ENCODE results near the gene FOXP1. TPM values are rescaled to one million over a fixed set of nuclear protein-coding genes. Genes with fewer than 3 reads are reported as not detected.

The FOXP1 gene
- total RNA-seq, 4 donors from 2014 or later: 54.2 to 152 (median 129) TPM

DNA sequence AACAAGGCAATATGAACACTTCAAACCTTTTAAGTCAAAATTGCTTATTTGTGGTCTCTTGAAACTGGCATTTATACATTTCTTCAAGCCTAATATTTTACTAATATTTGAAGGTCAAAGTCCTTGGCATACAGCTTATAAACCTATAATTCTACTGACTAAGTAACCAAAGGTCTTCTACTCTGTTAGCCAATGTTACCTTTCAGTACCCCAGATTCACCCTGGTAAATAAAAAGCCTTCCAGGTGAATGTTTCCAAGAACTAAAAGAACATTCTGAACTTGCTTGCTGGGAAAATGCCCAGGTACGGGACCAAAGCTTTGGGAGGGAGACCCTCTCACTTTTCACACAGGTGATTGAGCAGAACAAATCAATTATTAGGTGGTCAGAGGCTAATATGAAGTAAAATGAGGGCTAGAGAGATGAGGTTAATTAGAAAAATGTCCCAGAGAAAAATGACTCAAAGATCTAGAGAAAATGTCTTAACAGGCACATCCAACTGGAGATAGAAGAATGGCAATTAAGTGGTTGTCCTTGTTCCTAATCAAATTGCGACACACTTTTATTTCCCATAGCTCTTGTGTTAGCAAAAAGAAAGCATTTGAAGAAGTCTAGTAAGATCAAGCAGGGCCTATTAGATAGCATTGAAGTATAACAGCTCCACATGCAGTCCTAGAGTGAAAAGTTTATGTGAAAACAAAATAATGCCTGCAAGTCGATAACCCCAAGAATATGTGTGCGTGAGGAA lies 232.0 kb downstream of the FOXP1 start:
- Histone ChIP-seq H3K9me3 (no peaks in the 10 kb centered on the region), H3K36me3 (no peaks in the 10 kb centered on the region), H3K27ac (no peak overlapping the region), H3K27me3 (no peaks in the 10 kb centered on the region), H3K4me1 (no peaks in the 10 kb centered on the region), H3K4me3 (no peak overlapping the region)
- no peak for TF ChIP-seq CTCF (IDR thresholded peaks at IDR 0.05)
- no peak for TF ChIP-seq POLR2A (IDR thresholded peaks at IDR 0.05)
- intact Hi-C loops (cut with DNase I; ENCODE audit: low total_unique reads): no loop called here
- DNase-seq: no peak

DNA sequence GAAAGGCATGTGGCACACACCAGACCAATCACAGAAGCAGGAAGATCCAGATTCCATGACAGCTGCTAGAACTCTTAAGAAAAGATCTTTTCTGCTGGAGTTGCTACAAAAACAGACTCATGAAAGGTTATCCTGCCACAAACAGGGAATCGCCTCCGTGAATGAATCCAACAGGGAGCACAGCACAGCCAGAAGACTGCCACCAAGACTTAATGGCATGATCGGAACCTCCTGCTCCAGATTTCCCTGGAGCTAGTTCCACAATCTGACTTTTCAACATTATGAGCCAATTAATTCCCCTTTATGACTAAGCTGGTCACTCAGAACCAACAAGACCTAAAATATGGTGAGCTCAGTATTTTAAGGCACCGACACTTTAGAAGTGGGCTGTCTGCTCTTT lies 232.5 kb downstream of the FOXP1 start:
- Histone ChIP-seq H3K4me3 (no peak overlapping the region), H3K9me3 (no peaks in the 10 kb centered on the region), H3K4me1 (no peaks in the 10 kb centered on the region), H3K27ac (no peak overlapping the region), H3K36me3 (no peaks in the 10 kb centered on the region), H3K27me3 (no peaks in the 10 kb centered on the region)
- intact Hi-C loops (cut with DNase I; ENCODE audit: low total_unique reads): no loop called here
- DNase-seq: no peak
- TF ChIP-seq CTCF (IDR thresholded peaks at IDR 0.05) (no peak), POLR2A (IDR thresholded peaks at IDR 0.05) (no peak)

DNA sequence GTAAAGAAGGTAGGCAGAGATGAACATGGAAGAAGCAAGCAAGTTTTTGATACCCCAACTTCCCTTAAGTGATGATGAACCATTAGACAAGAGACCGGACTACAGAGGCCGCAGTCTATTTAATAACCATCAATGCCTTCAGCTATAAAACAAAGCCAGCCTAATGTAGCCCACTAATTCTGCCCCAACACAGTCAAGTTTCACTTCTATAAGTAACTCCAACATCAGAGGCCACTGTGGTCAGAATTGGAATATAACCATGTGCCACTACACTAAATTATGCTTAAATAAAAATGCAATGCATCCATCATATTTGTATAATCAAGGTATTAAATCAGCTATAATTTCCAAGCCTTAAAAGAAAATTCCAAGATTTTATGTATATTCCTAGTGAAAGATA lies 234.7 kb downstream of the FOXP1 start:
- no peaks in the 10 kb centered on the region for H3K9me3 ChIP-seq
- H3K27ac ChIP-seq: no peak overlapping the region
- no peak overlapping the region for H3K4me3 ChIP-seq
- no peak for DNase-seq
- H3K27me3 ChIP-seq: no peaks in the 10 kb centered on the region
- TF ChIP-seq CTCF (IDR thresholded peaks at IDR 0.05) (no peak), POLR2A (IDR thresholded peaks at IDR 0.05) (no peak)
- intact Hi-C loops (cut with DNase I; ENCODE audit: low total_unique reads): no loop called here
- no peaks in the 10 kb centered on the region for H3K36me3 ChIP-seq
- H3K4me1 ChIP-seq: no peaks in the 10 kb centered on the region

DNA sequence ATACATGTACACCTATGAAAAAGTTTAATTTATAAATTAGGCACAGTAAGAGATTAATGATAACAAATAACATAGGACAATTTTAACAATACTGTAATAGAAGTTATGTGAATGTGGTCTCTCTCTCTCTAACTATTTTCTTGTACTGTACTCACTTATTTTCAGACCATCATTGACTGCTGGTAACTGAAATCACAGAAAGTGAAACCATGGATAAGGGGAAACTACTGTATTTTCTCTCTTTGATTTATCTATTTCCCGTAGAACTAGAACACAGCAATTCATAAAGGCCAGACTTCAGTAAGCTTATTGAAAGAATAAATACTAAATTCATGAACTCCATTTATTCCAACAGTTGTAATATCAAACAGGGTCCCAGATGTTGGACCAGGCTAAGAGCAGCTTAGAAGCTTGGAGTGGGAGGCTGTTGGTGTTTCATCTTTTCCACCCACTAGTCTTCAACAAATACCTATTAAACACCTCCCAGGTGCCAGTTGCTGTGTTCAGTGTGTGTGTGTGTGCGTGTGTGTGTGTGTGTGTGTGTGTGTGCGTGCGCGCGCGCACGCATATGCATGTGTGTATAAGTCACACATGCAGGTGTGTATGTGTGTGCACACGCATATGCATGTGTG lies 235.4 kb downstream of the FOXP1 start:
- H3K36me3 ChIP-seq: no peaks in the 10 kb centered on the region
- no peak for TF ChIP-seq CTCF (IDR thresholded peaks at IDR 0.05)
- TF ChIP-seq POLR2A (IDR thresholded peaks at IDR 0.05): no peak
- no peaks in the 10 kb centered on the region for H3K9me3 ChIP-seq
- no peak for DNase-seq
- H3K27me3 ChIP-seq: no peaks in the 10 kb centered on the region
- no peak overlapping the region for H3K27ac ChIP-seq
- intact Hi-C loops (cut with DNase I; ENCODE audit: low total_unique reads): no loop called here
- no peaks in the 10 kb centered on the region for H3K4me1 ChIP-seq
- H3K4me3 ChIP-seq: no peak overlapping the region

DNA sequence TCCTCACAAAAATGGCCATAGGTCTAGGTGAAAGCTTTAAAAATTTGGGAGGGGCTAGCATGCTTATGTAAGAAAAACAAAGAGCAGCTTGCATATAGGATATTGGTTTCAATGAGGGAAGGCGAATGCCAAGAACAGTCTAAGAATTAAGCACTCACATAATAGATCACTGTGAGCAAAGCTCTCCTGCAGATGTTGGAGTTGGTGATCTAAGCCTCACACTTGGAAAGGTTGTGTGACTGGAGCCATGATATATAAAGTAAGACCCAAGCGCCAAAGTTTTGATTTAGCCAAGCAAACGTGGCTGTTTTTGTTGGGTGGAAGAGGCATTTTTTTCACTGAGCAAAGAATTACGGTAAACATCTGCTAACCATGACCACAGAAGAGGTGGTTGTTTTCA lies 237.5 kb downstream of the FOXP1 start:
- H3K27me3 ChIP-seq: no peaks in the 10 kb centered on the region
- no peaks in the 10 kb centered on the region for H3K36me3 ChIP-seq
- H3K4me1 ChIP-seq: no peaks in the 10 kb centered on the region
- DNase-seq: no peak
- no peaks in the 10 kb centered on the region for H3K9me3 ChIP-seq
- H3K4me3 ChIP-seq: no peak overlapping the region
- TF ChIP-seq POLR2A (IDR thresholded peaks at IDR 0.05) (no peak), CTCF (IDR thresholded peaks at IDR 0.05) (no peak)
- intact Hi-C loops (cut with DNase I; ENCODE audit: low total_unique reads): no loop called here
- no peak overlapping the region for H3K27ac ChIP-seq

Measured in uterus (tissue), 4 donors.